ENCODE data around the gene TSPAN13.
"Not testable (repeated sequence)": the region's sequence is repeated elsewhere in the genome, so short reads cannot be mapped to it uniquely, and the experiment has no call there.

Gene TSPAN13

GRCh38 chr7:16765436-16765859 is 11.9 kb downstream of the TSPAN13 start:
- no peak for DNase-seq (ENCODE audit: low read depth in 2 of 2)
- TF ChIP-seq CTCF (IDR thresholded peaks at IDR 0.05; ENCODE audit: low read depth, low read length), result no peak

GRCh38 chr7:16769994-16770393 is 16.4 kb downstream of the TSPAN13 start:
- H3K4me3 ChIP-seq (replicated peaks in 1 of 2; ENCODE audit: low read depth in 2 of 2, low read length in 2 of 2); DNase-seq (ENCODE audit: low read depth in 2 of 2): not testable (repeated sequence)

More at GRCh38 chr7:16765436-16765859, 11.9 kb downstream of the TSPAN13 start:
- H3K4me3 ChIP-seq (replicated peaks in 1 of 2; ENCODE audit: low read depth in 2 of 2, low read length in 2 of 2), result no peak overlapping the region

- TF ChIP-seq CTCF (IDR thresholded peaks at IDR 0.05; ENCODE audit: low read depth, low read length), result no peak
- no peak overlapping the region for H3K4me3 ChIP-seq (replicated peaks in 1 of 2; ENCODE audit: low read depth in 2 of 2, low read length in 2 of 2)
- no peak for DNase-seq (ENCODE audit: low read depth in 2 of 2)
Observed at GRCh38 chr7:16770657-16771329, 17.2 kb downstream of the TSPAN13 start.

GRCh38 chr7:16773326-16773725 is 19.8 kb downstream of the TSPAN13 start:
- DNase-seq (ENCODE audit: low read depth in 2 of 2), result no peak
- H3K4me3 ChIP-seq (replicated peaks in 1 of 2; ENCODE audit: low read depth in 2 of 2, low read length in 2 of 2), result no peak overlapping the region
- no peak for TF ChIP-seq CTCF (IDR thresholded peaks at IDR 0.05; ENCODE audit: low read depth, low read length)

DNA sequence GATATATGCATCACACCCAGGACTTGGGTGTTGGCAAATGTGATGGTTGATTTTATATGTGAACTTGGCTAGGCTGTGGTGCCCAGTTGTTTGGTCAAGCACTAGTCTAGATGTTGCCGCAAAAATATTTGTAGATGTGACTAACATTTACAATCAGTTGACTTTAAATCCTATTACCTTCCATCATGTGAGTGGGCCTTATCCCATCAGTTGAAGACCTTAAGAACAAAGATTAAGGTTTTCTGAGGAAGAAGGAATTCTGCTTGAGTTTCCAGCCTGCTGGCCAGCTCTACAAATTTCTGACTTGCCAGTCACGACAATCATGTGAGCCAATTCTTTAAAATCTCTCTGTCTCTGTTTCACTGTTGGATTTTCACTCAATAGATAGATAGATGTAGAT is 20.3 kb downstream of the TSPAN13 start:
- no peak overlapping the region for H3K4me3 ChIP-seq (replicated peaks in 1 of 2; ENCODE audit: low read depth in 2 of 2, low read length in 2 of 2)
- no peak for TF ChIP-seq CTCF (IDR thresholded peaks at IDR 0.05; ENCODE audit: low read depth, low read length)
- no peak for DNase-seq (ENCODE audit: low read depth in 2 of 2)

- DNase-seq (ENCODE audit: low read depth in 2 of 2), result no peak
- H3K4me3 ChIP-seq (replicated peaks in 1 of 2; ENCODE audit: low read depth in 2 of 2, low read length in 2 of 2), result no peak overlapping the region
- no peak for TF ChIP-seq CTCF (IDR thresholded peaks at IDR 0.05; ENCODE audit: low read depth, low read length)
Observed at GRCh38 chr7:16774294-16774693, 20.7 kb downstream of the TSPAN13 start.

- TF ChIP-seq CTCF (IDR thresholded peaks at IDR 0.05; ENCODE audit: low read depth, low read length), result no peak
- no peak for DNase-seq (ENCODE audit: low read depth in 2 of 2)
- H3K4me3 ChIP-seq (replicated peaks in 1 of 2; ENCODE audit: low read depth in 2 of 2, low read length in 2 of 2), result no peak overlapping the region
Observed at GRCh38 chr7:16774986-16775385, 21.4 kb downstream of the TSPAN13 start.

Data from cardiac fibroblast (primary cell).